Stimulated activated memory B cell treated with anti-CD40 and anti-IgM and Interleukin-4, amounts not matched to agents 10 μg/mL and 1 μg/mL and 100 μg/mL, for 72 hours (primary cell): ENCODE results near the gene NXN.
"Not testable (repeated sequence)": the region's sequence is repeated elsewhere in the genome, so short reads cannot be mapped to it uniquely, and the experiment has no call there.

Experiments used
- ATAC-seq: fragments of 150-1000 bp; cut with Tn5 transposase; 2 replicates; pipeline ENCODE4 v1.10.0; 2021
- H3K27ac Mint-ChIP-seq: one replicate; pipeline ENCODE4 v1.8.0; 2022; ENCODE audit warnings: mild to moderate bottlenecking, mixed read lengths
- H3K27me3 Mint-ChIP-seq: one replicate; pipeline ENCODE4 v1.8.0; 2022; ENCODE audit warnings: mixed read lengths
- H3K36me3 Mint-ChIP-seq: one replicate; pipeline ENCODE4 v1.8.0; 2022; ENCODE audit warnings: mixed read lengths
- H3K4me1 Mint-ChIP-seq: one replicate; pipeline ENCODE4 v1.8.0; 2022; ENCODE audit warnings: mixed read lengths
- H3K4me3 Mint-ChIP-seq: one replicate; pipeline ENCODE4 v1.8.0; 2022; ENCODE audit warnings: mild to moderate bottlenecking, moderate library complexity, mixed read lengths
- H3K9me3 Mint-ChIP-seq: one replicate; pipeline ENCODE4 v1.8.0; 2022; ENCODE audit warnings: mixed read lengths

The NXN gene

DNA sequence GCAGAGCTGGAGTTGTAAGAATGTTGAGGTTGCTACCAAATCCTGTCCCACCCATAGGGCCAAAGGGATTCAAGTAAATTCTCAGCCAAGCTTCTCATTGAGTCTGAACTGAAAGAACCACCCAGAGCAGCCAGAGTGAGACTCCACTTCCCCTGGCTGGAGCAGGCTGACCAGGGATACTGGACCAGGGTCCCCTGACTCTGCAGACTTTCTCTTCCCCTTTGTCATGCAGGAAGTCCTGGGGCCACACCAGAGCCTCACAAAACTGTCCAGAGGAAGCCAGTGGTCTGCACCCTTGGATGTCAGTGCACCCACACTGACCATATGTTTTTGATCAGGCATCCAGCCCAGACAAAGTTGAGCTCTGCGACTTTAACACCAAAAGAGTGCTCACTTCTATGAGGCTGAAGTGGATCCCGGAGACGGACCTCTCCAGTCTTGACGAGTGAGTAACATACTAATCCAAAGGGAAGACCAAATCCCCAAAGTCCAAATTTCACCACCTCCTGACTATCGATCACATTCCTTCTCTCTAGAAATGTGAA is 4.1 kb downstream of the NXN start:
- H3K4me3 Mint-ChIP-seq: no peak overlapping the region
- no peak for ATAC-seq
- H3K4me1 Mint-ChIP-seq: peaks cover 13% of the 10 kb centered on the region
- no peak overlapping the region for H3K27ac Mint-ChIP-seq
- peaks cover 30% of the 10 kb centered on the region for H3K27me3 Mint-ChIP-seq
- no peaks in the 10 kb centered on the region for H3K36me3 Mint-ChIP-seq
- no peaks in the 10 kb centered on the region for H3K9me3 Mint-ChIP-seq

DNA sequence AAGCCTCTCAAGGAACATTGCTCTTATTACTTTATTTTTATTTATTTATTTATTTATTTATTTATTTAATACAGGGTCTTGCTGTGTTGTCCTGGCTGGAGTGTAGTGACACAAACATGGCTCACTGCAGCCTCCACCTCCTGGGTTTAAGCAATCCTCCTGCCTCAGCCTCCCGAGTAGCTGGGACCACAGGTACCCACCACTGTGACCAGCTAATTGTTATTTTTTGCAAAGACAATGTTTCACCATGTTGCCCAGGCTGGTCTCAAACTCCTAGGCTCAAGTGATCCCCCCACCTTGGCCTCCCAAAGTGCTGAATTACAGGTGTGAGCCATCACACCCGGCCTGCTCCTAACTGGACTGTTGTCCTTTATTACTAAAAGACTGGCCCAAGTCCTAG is 4.8 kb downstream of the NXN start:
- H3K4me3 Mint-ChIP-seq, H3K9me3 Mint-ChIP-seq, H3K4me1 Mint-ChIP-seq, H3K36me3 Mint-ChIP-seq, H3K27ac Mint-ChIP-seq, ATAC-seq: not testable (repeated sequence)
- H3K27me3 Mint-ChIP-seq: peaks cover 30% of the 10 kb centered on the region

DNA sequence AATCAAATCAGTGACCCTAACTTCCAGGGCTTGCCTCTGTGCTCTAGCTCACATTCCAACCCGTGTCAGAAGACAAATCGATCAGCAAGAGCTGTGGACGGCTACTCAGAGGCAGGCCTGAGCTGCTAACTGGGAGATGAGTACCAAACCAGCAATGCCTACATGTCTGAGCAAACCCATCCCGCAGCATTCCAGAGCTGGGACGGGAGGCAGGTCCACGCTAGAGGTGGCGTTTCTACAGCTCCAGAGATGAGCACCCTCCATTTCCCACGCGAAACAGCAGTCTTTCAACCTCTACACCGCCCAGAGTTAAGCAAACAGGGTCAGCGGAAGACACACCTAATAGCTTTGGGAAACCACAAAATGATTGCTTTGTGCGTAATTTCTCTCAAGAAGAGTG is 6.5 kb downstream of the NXN start:
- H3K9me3 Mint-ChIP-seq: no peaks in the 10 kb centered on the region
- H3K4me3 Mint-ChIP-seq: no peak overlapping the region
- H3K27me3 Mint-ChIP-seq: peaks cover 36% of the 10 kb centered on the region
- no peak for ATAC-seq
- peaks cover 2% of the 10 kb centered on the region for H3K4me1 Mint-ChIP-seq
- H3K36me3 Mint-ChIP-seq: no peaks in the 10 kb centered on the region
- H3K27ac Mint-ChIP-seq: no peak overlapping the region

DNA sequence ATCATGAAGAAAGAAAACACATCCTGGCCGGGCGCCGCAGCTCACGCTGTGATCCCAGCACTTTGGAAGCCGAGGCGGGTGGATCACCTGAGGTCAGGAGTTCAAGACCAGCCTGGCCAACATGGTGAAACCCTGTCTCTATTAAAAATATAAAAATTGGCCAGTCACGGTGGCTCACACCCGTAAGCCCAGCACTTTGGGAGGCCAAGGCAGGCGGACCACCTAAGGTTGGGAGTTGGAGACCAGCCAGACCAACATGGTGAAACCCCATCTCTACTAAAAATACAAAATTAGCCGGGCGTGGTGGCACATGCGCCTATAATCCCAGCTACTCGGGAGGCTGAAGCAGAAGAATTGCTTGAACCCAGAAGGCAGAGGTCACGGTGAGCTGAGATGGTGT is 7.7 kb downstream of the NXN start:
- H3K36me3 Mint-ChIP-seq, H3K27ac Mint-ChIP-seq, ATAC-seq, H3K4me3 Mint-ChIP-seq, H3K9me3 Mint-ChIP-seq, H3K4me1 Mint-ChIP-seq: not testable (repeated sequence)
- H3K27me3 Mint-ChIP-seq: peaks cover 35% of the 10 kb centered on the region

DNA sequence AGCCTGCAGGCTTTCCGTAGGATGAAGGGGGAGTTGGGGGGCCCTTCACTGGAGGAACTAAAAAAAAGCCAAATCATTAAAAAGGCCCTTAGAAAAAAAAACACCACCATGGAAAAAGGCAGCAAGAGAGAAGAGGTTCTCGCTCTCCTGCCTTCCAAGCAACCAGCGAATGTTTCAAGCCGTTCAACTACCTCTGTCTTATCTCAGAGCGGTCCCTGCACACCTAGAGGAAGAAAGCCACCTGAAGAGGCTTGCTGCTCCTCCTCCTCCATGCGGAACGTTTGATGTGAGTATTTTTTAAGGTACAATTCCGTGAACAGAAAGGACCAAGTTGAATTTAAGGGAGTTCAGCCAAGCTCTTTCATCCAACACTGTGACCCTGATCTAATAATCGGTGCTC is 9.2 kb downstream of the NXN start:
- peaks cover 34% of the 10 kb centered on the region for H3K27me3 Mint-ChIP-seq

DNA sequence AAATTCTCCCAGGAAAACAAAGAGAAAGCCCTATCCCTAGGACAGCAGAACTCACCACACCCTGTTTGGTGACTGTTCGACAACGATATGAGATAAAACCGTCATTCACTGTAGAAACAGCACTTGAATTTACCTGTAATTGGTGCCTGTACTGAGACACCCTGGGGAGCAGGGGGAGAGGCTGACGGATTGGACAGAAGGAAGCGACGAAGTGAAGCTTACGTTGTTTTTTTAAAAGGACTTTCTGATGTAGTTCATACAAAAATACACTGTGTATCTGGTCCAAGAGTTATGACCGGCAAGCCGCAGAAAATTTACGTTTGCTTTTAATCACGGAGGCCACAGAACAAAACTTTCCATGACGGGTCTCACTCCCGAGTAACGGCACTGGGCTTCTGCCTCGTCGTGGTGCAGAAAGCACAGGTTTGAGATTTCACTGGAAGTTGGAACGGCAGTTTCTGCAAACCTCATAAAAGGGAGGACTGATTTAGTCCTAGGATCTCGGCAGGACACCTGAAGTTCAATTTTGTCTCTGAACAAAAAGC is 9.7 kb downstream of the NXN start:
- Mint-ChIP-seq H3K36me3 (no peaks in the 10 kb centered on the region), H3K27ac (no peak overlapping the region), H3K4me3 (no peak overlapping the region), H3K4me1 (no peaks in the 10 kb centered on the region), H3K27me3 (peaks cover 36% of the 10 kb centered on the region), H3K9me3 (no peaks in the 10 kb centered on the region)
- no peak for ATAC-seq

More for the DNA sequence above, 9.2 kb downstream of the NXN start:
- no peaks in the 10 kb centered on the region for H3K4me1 Mint-ChIP-seq
- no peak for ATAC-seq
- H3K4me3 Mint-ChIP-seq: no peak overlapping the region
- H3K27ac Mint-ChIP-seq: no peak overlapping the region
- no peaks in the 10 kb centered on the region for H3K36me3 Mint-ChIP-seq
- H3K9me3 Mint-ChIP-seq: no peaks in the 10 kb centered on the region

DNA sequence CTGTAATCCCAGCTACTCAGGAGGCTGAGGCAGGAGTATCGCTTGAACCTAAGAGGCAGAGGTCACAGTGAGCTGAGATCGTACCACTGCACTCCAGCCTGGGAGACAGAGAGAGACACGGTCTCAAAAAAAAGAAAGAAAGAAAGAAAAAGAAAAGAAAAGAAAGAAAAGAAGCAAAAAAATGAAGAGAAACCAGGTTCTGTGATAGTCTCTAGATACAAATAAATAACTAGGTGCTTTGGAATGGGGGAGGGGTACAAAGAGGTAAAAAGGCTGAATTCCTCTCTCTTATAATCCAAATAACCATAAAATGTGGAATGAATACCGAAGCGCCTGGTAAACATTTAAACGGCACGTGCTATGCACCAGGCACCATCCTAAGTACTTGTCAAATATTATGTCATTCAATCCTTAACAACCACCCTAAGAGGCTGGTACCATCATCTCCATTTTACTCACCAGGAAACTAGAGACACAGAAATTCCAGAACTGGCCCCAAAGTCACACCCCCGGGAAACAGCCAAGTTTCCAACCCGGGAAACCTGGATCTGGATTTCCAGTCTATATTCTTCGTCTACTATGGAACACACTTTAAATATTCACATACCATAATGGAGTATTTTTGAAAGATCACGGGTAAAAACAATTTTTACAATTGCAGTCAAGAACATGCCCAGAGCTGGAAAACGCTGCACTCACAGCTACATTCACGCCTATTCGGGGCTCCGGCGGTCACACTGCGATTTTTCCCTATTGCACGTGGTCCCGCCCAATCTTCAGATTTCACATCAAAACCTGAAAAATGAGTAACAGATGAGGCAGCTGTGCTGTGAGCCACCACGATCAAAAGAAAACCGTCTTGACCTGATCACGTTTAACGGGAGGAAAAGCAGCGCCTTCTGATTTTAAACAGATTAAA is 10.5 kb downstream of the NXN start:
- ATAC-seq: no peak
- H3K4me3 Mint-ChIP-seq: no peak overlapping the region
- no peak overlapping the region for H3K27ac Mint-ChIP-seq
- H3K36me3 Mint-ChIP-seq: no peaks in the 10 kb centered on the region
- H3K9me3 Mint-ChIP-seq: no peaks in the 10 kb centered on the region
- no peaks in the 10 kb centered on the region for H3K4me1 Mint-ChIP-seq
- H3K27me3 Mint-ChIP-seq: peaks cover 37% of the 10 kb centered on the region

DNA sequence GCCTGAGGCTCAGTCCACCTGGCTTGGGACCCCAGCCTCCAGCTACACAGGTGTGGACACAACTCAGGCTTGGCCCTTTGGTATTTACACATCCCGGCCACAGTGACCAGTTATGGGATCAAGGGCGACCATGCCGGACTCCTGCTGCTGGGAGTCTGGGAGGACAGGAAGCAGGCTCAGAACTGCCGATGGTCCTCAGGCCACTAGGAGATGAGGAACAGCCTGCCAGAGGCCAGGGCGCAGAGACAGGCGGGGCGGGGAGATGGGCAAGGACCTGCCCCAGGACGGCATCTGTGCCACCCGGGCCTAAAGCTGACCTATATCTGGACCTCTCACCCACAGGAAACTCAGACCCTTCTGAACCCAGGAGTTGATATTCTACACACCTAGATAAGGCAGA is 12.5 kb downstream of the NXN start:
- ATAC-seq: no peak

DNA sequence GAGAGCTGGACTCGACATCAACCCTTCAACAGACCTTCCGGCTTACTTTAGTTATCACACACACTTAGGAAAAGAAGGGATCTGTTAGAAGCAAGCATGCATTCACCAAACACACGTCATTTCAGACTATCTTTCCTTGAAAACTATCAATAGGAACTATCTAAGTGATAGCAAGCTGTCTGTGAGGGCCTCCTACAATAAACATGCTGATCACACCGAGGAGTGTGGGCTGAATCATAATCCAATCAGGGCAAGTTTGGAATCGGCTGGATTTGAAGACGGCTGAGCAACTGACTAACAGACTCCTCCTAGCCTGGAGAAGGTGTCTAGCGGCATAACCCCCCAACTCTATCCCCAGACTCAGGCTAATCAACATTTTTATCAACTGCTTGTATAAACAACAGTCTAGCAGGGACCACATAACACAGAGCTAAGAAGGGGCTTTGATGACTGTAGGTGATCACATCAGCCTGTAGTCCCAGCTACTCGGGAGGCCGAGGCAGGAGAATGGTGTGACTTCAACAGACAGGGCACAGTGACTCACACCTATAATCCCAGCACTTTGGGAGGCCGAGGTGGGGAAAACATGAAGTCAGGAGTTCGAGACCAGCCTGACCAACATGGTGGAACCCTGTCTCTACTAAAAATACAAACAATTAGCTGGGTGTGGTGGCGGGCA is 14.1 kb downstream of the NXN start:
- Mint-ChIP-seq H3K36me3 (no peaks in the 10 kb centered on the region), H3K4me3 (no peak overlapping the region), H3K9me3 (no peaks in the 10 kb centered on the region), H3K27me3 (peaks cover 57% of the 10 kb centered on the region), H3K4me1 (no peaks in the 10 kb centered on the region), H3K27ac (no peak overlapping the region)
- ATAC-seq: no peak

More for the DNA sequence above, 12.5 kb downstream of the NXN start:
- no peak overlapping the region for H3K27ac Mint-ChIP-seq
- H3K4me3 Mint-ChIP-seq: no peak overlapping the region
- H3K27me3 Mint-ChIP-seq: peaks cover 50% of the 10 kb centered on the region
- no peaks in the 10 kb centered on the region for H3K36me3 Mint-ChIP-seq
- no peaks in the 10 kb centered on the region for H3K4me1 Mint-ChIP-seq
- no peaks in the 10 kb centered on the region for H3K9me3 Mint-ChIP-seq

DNA sequence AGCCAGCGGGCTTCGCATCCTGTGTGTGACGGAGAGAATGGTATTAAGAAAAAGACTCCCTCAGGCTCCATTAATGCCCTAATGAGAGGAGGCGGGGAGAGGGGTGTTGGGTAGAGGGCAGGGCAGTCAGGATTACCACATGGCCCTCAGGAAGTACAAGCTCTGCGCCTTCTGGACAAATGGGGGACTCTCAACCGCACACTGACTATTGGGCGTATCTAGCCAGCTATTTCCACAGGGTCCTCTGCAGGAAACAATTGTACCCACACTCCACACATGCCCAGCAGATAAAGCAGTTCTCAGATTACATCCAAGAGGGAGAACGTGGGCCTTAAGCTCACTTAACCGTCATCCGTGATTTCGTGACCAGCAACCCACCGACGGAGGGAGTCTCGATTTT is 14.7 kb downstream of the NXN start:
- H3K4me1 Mint-ChIP-seq: no peaks in the 10 kb centered on the region
- no peak overlapping the region for H3K4me3 Mint-ChIP-seq
- no peak overlapping the region for H3K27ac Mint-ChIP-seq
- peaks cover 57% of the 10 kb centered on the region for H3K27me3 Mint-ChIP-seq
- H3K9me3 Mint-ChIP-seq: no peaks in the 10 kb centered on the region
- H3K36me3 Mint-ChIP-seq: no peaks in the 10 kb centered on the region
- no peak for ATAC-seq

DNA sequence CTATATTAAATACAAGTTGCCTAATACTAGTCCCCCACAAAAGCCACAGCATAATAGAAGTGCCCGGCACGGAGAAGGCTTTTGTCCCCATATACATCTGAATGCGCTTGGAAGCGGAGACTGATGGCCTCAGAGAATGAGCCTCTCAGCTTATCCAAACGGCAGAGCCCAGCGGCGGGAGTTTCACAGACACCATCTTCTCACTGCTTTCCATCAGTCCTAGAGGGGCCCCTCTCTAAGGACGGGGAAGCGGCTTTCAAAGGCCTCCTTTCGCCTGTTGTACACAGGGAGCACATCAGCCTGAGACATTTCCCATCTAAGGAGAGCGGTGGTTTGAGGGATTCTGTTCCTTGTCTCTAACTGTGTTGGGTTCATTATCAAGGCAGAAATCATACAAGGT is 16.9 kb downstream of the NXN start:
- ATAC-seq: no peak
- Mint-ChIP-seq H3K27ac (no peak overlapping the region), H3K4me3 (no peak overlapping the region), H3K9me3 (no peaks in the 10 kb centered on the region), H3K27me3 (peaks cover 57% of the 10 kb centered on the region), H3K36me3 (no peaks in the 10 kb centered on the region), H3K4me1 (no peaks in the 10 kb centered on the region)

DNA sequence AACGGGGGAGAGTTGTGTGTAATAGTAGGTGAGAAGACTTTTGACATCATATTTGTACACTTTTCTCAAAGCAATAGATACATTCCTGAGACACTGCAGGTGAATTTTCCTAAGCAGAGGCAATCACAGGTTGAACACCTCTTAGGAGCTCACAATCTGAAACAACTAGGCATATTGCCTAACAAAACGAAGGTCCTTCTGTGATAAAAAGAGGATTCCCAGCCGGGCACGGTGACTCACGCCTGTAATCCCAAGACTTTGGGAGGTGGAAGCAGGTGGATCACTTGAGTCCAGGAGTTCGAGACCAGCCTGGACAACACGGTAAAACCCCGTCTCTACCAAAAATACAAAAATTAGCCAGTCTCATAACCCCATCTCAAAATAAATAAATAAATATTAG is 17.4 kb downstream of the NXN start:
- ATAC-seq: no peak
- Mint-ChIP-seq H3K4me3 (no peak overlapping the region), H3K36me3 (no peaks in the 10 kb centered on the region), H3K27ac (no peak overlapping the region), H3K4me1 (no peaks in the 10 kb centered on the region), H3K9me3 (no peaks in the 10 kb centered on the region), H3K27me3 (peaks cover 57% of the 10 kb centered on the region)

DNA sequence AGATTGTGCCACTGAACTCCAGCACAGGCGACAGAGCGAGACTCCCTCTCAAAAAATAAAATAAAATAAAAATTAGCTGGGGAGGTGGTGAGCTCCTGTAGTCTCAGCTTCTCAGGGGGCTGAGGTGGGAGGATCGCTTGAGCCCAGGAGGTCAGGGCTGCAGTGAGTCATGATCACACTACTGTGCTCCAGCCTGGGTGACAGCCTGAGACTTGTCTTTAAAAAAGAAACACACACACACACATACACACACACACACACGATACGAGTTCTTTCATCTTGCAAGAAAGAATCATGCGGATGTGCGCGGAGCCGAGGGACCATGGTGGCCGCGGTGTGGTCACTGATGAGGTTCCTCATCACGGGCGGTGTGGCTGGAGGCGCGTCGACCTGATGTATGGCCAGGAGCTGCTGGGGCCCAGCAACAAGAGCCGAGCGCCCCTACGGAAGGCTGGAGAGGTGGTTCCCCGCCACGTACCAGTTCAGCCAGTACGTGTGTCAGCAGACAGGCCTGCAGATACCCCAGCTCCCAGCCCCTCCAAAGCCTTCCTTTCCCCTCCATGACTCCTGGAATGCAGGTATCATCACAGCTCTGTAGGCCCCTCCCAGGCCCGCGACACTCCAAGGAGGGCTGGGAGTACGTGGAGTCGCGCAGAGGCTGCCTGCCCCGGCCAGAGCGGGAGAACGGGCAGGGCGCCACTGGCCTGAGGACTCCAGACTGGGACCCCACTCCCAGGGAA is 20.7 kb downstream of the NXN start:
- Mint-ChIP-seq H3K36me3 (no peaks in the 10 kb centered on the region), H3K9me3 (no peaks in the 10 kb centered on the region), H3K27ac (no peak overlapping the region), H3K27me3 (peaks cover 50% of the 10 kb centered on the region), H3K4me3 (no peak overlapping the region), H3K4me1 (no peaks in the 10 kb centered on the region)
- no peak for ATAC-seq

DNA sequence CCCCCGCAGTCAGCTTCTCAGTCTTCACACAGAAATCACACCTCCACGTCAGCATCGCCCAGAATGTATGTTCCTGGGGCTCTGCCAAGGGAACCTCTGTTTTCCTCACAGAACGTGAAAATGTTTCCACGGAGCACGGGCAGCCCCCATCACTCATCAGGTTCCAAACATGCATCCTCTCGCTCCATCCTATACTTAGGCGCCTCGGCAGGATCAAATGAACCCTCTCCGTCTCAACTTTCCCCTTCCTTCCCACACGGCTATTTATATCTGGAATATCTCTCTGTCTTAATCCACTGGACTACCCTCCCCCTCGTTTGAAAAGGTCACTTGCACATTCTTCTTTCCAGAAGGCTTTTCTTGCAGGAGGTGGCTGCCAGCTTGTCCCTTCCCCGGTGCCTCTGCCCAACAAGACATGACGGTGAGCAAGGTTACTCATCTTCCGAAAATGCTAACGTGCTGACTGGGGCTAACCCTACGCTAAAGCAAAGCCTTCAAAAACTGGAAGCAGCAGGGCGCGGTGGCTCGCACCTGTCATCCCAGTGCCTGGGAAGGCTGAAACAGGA is 21.6 kb downstream of the NXN start:
- no peaks in the 10 kb centered on the region for H3K9me3 Mint-ChIP-seq
- ATAC-seq: no peak
- no peaks in the 10 kb centered on the region for H3K4me1 Mint-ChIP-seq

DNA sequence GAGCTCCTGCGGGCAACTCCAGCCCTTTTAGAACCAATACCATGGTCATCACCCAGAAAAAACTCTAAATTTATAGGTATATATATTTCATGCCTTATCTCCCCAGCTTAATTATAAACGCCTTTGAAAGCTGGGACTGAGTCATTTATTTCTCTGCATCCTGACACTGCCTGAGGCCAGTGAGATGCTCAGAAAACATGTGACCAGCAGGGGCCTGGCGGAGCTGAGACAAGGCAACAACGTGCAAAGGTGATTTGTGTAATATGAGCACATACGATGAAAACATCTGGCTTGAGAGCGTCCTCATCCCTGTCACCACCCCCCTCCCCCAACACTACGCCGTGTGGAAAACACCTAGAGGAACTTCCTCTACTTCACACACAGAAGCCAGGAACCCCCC is 22.7 kb downstream of the NXN start:
- peaks cover 43% of the 10 kb centered on the region for H3K27me3 Mint-ChIP-seq
- H3K4me3 Mint-ChIP-seq: no peak overlapping the region
- no peak overlapping the region for H3K27ac Mint-ChIP-seq
- no peaks in the 10 kb centered on the region for H3K4me1 Mint-ChIP-seq
- no peak for ATAC-seq
- H3K36me3 Mint-ChIP-seq: no peaks in the 10 kb centered on the region
- H3K9me3 Mint-ChIP-seq: no peaks in the 10 kb centered on the region

More for the DNA sequence above, 21.6 kb downstream of the NXN start:
- Mint-ChIP-seq H3K36me3 (no peaks in the 10 kb centered on the region), H3K4me3 (no peak overlapping the region), H3K27ac (no peak overlapping the region), H3K27me3 (peaks cover 49% of the 10 kb centered on the region)
